Measurements from ENCODE around the gene CACNG3.

DNA sequence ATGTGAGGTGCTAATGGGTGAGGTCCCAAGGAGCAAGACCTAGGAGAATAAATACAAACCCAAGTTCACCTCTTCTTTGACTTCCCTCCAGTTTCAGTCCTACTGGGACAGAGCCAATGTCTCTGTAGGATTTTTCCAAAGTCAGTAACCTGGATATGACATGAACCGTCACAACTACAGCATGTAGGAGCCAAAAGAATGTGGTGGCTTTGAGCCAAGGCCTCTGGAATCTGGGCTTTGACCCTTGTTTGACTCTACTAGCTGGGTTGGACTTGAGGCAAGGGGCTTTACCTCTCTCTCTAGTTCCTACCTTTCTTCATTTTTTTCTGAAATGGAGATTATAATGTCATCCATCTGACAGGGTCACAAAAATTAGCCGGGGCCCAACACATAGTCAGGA, 91.4 kb downstream of the CACNG3 start:
- TF ChIP-seq POLR2AphosphoS5 (IDR thresholded peaks at IDR 0.05) (no peak), POLR2A (IDR thresholded peaks at IDR 0.05) (no peak)
